Sciatic nerve (tissue), 2 donors: ENCODE measurements around the gene MNT. TPM values are rescaled to one million over a fixed set of nuclear protein-coding genes. Genes with fewer than 3 reads are reported as not detected.
"Not testable (repeated sequence)": the region's sequence is repeated elsewhere in the genome, so short reads cannot be mapped to it uniquely, and the experiment has no call there.

Source experiments
- ATAC-seq: fragments of 200-7000 bp; cut with Tn5 transposase; one replicate; pipeline ENCODE4 v1.9.1; 2020; ENCODE audit warnings: mild to moderate bottlenecking, moderate library complexity
- DNase-seq: peaks from one replicate; pipeline ENCODE4 v3.0.0-alpha.2; 2020; ENCODE audit warnings: low spot score
- intact Hi-C: fragments of 100-400 bp; cut with DNase I; formaldehyde crosslinking; loops from one replicate; pipeline ENCODE4 v1.14.2; 2022
- total RNA-seq: library from RNA; stranded (reverse); fragmentation: NEBNext Ultra II Directional; extraction: Animal tissue kit (Norgen Biotek cat#: 25700); gene quantifications from one replicate; pipeline ENCODE4 v1.2.1, GENCODE V29; 2021
- donor health status: DM: no; HTN: no; CAD: no.
- donor health status: DM: no; HTN: no; CAD: no.

MNT gene, protein sequence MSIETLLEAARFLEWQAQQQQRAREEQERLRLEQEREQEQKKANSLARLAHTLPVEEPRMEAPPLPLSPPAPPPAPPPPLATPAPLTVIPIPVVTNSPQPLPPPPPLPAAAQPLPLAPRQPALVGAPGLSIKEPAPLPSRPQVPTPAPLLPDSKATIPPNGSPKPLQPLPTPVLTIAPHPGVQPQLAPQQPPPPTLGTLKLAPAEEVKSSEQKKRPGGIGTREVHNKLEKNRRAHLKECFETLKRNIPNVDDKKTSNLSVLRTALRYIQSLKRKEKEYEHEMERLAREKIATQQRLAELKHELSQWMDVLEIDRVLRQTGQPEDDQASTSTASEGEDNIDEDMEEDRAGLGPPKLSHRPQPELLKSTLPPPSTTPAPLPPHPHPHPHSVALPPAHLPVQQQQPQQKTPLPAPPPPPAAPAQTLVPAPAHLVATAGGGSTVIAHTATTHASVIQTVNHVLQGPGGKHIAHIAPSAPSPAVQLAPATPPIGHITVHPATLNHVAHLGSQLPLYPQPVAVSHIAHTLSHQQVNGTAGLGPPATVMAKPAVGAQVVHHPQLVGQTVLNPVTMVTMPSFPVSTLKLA
- 37.7 TPM for total RNA-seq

- ATAC-seq (peak; percentile 66), DNase-seq (peak; percentile 96)
- intact Hi-C loops = no loop called here
Measured at GRCh38 chr17:2400877-2401425, at the start of gene MNT. Gene MNT, minus strand, starts transcription at chr17:2401060. Its CDS starts 348 bp downstream, at chr17:2400712.

- no peak for DNase-seq
- intact Hi-C loops = no loop called here
- ATAC-seq = no peak
Measured at GRCh38 chr17:2450016-2450650, 49.3 kb upstream of the MNT start.

GRCh38 chr17:2449486-2449885 is 48.6 kb upstream of the MNT start:
- no peak for ATAC-seq
- DNase-seq = no peak
- intact Hi-C loops = no loop called here

DNA sequence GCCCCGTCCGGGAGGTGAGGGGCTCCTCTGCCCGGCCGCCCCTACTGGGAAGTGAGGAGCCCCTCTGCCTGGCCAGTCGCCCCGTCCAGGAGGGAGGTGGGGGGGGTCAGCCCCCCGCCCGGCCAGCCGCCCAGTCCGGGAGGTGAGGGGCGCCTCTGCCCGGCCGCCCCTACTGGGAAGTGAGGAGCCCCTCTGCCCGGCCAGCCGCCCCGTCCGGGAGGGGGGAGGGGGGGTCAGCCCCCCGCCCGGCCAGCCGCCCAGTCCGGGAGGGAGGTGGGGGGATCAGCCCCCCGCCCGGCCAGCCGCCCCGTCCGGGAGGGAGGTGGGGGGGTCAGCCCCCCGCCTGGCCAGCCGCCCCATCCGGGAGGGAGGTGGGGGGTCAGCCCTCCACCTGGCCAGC is 46.6 kb upstream of the MNT start:
- ATAC-seq, intact Hi-C loops, DNase-seq: not testable (repeated sequence)

DNA sequence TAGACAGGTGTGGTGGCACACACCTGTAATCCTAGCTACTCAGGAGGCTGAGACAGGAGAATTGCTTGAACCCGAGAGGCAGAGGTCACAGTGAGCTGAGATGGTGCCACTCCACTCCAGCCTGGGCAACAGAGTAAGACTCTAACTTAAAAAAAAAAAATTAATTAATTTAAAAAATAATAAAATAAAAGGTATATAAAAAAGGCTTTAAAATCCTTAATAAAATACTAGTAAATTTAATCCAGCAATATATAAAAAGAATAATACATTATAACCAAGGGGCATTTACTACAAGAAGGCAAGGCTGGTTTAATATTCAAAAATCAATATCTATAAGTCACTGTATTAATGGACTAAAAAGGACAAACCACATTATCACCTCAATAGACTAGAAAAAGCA is 44.8 kb upstream of the MNT start:
- ATAC-seq = no peak
- intact Hi-C loops = no loop called here
- DNase-seq = no peak

GRCh38 chr17:2444382-2444781 is 43.5 kb upstream of the MNT start:
- DNase-seq (no peak), ATAC-seq (no peak)
- intact Hi-C loops = no loop called here

DNA sequence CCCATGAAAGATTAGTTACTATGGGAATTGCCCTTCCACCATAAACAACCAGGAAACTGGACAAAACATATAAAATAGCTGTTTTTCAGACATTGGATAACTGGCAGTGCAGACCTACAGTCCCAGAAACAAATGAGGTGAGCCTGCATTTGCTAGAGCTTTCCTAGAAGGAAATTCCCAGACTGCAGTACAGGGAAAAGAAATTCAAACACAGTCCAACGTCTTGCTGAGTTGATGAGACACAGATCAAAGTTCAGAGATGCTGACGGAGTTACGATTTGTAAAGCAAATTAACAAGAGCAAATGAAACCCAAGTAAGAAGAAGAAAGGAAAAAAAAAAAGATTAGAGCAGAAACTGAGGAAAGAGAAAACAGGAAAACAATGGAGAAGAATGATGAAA is 41.3 kb upstream of the MNT start:
- intact Hi-C loops = no loop called here
- no peak for ATAC-seq
- no peak for DNase-seq

DNA sequence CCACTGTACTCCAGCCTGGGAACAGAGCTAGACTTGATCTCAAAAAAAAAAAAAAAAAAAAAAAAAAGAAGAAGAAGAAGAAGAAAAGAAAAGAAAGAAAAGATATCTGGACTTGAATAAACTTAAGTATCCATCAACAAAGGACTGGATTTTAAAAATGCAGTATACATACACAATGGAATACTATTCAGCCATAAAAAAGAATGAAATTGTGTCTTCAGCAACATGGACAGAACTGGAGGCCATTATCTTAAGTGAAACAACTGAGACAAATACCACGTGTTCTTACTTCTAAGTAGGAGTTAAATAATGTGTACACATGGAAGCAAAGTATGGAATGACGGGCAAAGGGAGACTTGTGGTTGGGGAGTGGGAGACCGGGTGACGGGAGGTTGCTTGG is 40.1 kb upstream of the MNT start:
- DNase-seq (no peak), ATAC-seq (no peak)
- intact Hi-C loops = no loop called here

GRCh38 chr17:2439997-2440396 is 39.1 kb upstream of the MNT start:
- DNase-seq, ATAC-seq, intact Hi-C loops: not testable (repeated sequence)

GRCh38 chr17:2438823-2439222 is 38.0 kb upstream of the MNT start:
- intact Hi-C loops = no loop called here
- DNase-seq = no peak
- ATAC-seq = no peak

GRCh38 chr17:2436316-2436905 is 35.6 kb upstream of the MNT start:
- intact Hi-C loops = no loop called here
- DNase-seq = no peak
- ATAC-seq = no peak

DNA sequence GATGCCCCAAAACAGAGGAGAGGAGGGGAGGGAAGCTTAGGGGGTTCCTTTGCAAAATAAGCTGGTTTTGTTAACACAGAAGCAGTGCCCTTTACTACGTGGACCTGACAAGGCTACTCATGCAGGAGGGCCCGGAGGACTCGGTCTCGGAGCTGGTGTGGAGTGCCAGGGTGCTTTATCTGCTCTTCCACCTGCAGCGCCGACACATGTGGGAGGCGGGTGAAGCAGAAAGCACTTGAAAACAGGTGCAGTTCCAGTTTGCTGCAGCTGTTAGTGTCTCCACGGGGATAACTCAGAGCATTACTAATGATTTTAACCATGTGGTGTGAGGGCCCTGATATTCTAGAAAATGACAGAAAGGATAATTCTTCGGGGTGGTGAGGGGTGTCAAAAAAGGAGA is 35.0 kb upstream of the MNT start:
- intact Hi-C loops = no loop called here
- DNase-seq (no peak), ATAC-seq (no peak)

GRCh38 chr17:2435181-2435741 is 34.4 kb upstream of the MNT start:
- intact Hi-C loops = no loop called here
- peak; percentile 68 for ATAC-seq
- no peak for DNase-seq

DNA sequence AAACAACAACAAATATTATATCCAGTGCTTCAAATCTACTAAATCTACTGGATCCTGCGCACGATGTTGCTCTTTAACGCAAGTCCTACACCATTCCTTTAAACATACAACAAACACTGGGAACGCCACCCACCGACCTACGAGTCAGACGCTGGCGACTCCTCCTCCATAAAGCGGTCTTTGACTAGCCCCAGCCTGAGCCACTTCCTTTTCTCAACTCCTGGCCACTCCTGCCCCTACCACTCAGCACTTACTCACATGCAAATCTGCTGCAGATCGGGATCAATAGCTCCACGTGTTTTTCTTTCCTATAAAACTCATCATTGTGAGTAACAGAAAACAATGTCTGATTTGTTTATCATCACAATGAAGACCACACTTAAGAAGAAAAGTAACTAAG is 32.8 kb upstream of the MNT start:
- ATAC-seq = no peak
- DNase-seq = no peak
- intact Hi-C loops = no loop called here

DNA sequence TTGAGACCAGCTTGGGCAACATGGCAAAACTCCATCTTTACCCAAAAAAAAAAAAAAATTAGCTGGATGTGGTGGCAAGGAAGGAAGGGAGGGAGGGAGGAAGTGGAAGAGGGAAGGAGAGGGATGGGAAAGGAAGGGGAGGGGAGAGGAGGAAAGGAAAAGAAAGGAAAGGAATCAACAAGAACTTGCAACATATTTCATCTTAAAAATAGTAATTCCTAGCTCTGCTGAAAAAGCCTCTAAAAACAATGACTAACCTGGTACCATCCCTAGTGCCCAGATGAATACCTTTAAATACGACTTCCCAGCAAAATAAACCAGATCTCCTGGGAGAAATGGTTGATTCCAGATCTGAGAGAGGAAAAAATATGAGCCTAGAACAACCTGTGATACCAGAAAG is 27.1 kb upstream of the MNT start:
- DNase-seq (no peak), ATAC-seq (no peak)
- intact Hi-C loops = no loop called here

DNA sequence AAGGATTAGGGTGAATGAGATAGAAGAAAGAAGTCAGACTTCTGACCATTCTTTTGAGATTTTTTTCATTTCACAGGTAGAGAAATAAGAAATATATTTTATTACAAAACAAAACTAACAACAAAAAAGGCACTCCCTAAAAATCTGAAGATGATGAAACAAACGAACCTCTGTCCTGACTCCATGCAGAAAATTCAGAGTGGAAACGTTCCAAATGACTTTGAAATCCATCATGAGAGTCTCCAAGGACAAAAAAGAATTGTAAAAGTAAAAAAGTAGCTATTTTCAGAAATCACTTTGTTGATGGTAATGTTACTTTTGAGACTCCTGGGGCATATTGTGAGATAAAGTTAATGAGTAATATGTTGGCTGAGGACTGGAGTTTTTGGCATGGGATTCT is 26.4 kb upstream of the MNT start:
- intact Hi-C loops = no loop called here
- DNase-seq (no peak), ATAC-seq (peak; percentile 67)

- no peak for DNase-seq
- no peak for ATAC-seq
- intact Hi-C loops = no loop called here
Measured at GRCh38 chr17:2423271-2423670, 22.4 kb upstream of the MNT start.

DNA sequence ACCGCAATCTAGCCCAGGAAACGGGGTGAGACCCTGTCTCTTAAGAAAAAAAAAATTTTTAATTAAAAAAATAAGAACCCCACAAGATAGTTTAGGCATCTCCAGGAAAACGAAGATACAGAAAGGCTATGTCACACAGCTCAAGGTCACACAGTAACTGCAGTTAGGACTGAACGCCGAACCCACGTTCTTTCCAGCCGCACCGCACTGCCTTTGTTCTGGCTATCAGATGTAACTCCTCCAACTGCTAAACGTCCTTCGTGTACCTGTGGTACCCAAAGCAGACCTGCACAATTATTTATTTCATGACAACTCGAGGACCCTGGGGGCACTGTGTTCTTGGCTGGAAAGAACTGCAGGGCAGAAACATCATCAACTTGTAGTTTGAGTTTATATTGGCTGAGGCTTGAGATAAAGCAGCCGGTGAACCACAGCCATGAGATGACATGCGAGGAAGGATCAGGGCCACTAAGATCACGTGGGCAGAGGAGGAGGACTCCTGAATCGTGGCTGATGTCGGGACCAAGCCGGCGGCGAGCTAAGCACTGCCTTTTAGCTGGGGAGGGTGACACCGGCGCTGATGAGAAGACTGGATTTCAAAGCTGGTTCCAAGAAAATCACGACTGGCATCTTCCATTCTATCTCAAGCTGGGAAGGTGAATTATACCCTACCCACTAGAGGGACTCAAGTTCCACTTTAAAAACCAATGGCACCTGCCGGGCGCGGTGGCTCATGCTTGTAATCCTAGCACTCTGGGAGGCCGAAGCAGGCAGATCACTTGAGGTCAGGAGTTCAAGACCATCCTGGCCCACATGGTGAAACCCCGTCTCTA is 20.7 kb upstream of the MNT start:
- no peak for DNase-seq
- intact Hi-C loops = no loop called here
- no peak for ATAC-seq

GRCh38 chr17:2420176-2420575 is 19.3 kb upstream of the MNT start:
- no peak for DNase-seq
- intact Hi-C loops = no loop called here
- ATAC-seq = peak; percentile 31
